ENCODE measurements around the gene ZDHHC17.
A peak's percentile ranks its signal among the peaks of the same experiment; 100 is the strongest.

ZDHHC17 gene

DNA sequence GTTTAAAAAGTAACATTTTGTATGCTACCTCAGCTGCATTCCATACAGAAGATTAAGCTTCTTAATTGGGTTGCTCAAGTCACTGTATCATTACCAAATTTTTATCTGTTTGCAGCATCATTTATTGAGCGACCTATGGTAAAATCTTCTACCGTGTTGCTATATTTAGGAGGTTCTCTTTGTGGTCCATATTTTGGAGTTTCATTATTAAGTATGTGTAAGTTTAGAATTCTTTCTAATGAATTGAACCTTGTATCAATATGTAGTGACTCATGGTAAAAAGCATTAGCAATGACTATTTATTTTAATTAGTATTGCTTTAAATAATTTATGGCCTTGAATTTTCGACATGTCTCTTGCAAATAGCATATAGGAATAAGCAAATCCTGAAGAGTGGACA, 72.7 kb downstream of the ZDHHC17 start:
- DNase-seq: no peak

DNA sequence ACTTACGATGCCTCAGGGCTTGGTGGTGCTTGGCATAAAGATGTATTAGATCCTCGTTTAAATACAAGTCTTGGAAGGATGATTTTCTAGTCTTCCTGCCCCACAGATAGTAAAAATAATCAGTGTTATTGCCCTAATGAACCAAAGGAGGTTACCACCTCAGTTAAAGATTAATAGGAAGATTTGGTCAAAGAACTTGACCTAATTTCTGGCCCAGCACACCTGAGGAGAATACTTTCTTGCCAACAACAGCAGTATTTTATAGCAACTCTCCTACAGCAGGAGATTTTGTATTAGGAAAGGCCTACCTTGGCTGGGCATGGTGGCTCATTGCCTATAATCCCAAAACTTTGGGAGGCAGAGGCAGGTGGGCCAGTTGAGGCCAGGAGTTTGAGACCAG, 83.3 kb downstream of the ZDHHC17 start:
- no peak for DNase-seq

DNA sequence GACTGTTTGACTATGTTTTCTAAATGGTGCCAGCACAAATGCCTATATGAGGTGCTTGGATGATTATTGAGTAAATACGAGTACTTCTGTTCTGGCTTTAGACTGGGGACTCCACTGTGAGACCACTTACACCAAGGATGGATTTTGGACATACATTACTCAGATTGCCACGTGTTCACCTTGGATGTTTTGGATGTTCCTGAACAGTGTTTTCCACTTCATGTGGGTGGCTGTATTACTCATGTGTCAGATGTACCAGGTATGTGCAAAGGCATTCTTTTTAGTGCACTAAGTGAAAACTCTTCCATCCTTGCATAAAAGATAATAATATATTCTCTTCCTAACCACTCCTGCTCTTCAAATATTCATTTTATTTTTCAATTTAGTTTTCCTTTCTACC, 84.2 kb downstream of the ZDHHC17 start:
- no peak for DNase-seq

DNA sequence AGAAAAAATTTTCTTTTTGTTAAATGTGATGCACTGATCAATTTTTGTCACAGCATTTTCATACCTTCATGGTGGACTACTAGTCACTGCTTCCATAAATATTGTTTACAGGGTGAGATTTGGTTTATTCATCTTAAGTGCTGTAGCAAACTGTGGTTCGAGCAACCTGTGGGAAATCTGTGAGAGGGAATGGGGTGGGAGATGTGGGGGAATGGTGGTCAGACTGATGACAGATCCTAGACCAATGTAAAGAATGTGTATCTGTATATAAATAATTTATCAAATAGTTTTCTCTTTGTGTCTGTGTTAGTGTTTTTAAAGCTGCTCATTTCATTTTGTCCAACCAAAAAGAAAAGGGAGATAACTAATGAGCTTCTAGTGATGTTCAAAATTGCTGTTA, 88.2 kb downstream of the ZDHHC17 start:
- DNase-seq: no peak

DNA sequence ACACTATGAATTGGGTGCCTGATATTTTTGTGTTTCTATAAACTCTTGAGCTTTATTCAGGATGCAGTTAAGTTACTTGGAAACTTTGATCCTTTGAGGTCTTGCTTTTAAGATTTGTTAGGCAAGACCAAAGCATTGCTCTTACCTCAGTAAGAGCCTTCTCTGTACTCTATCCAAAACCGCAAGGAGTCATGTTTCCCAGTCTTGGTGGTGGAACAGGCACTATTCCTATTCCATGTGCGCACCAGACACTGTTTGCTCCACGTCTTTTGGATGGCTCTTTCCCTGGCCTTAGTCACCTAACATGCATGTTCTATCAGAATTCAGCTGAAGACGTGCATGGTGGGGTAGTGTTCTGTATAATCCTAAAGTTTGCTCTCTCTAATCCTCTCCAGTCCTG, 91.4 kb downstream of the ZDHHC17 start:
- DNase-seq: no peak

- DNase-seq: no peak
Observed at GRCh38 chr12:76856018-76856644, 92.2 kb downstream of the ZDHHC17 start.

DNA sequence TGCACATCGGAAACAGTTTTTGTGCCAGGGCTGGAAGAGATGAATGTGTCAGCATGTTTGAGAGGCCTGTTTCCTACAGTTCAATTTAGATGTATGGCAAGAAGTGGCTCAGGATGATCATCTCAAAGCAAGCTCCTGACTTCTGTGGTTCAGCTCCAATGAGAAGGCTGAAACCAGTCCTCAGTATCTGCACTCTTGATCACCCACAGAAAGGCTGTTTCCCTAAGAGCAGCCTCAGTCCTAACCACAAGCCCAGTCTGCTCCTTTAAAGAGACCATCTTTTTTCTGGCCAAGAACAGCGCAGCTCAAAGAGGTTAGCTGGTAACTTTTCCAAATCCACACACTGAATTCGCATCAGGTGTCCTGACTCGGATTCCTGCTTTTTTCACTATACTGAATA, 95.7 kb downstream of the ZDHHC17 start:
- DNase-seq: no peak

DNA sequence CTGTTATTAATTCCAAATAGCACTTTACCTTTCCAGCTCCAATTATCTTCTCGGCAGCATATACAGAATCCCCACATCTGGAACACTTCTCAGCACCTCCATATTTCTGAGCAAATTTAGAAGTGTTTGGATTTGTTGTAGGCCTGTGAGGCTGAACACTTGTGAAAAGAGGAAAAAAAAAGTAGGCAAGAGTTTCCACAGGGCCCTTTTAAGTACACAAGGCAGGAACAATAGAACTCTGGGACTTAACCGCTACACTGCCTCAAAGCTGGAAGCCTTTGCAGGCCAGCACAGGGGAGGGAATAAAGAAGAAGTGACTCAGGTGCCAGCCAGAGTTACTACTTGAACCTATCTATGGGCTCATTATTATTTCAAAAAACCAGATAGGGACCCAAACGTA, 96.3 kb downstream of the ZDHHC17 start:
- no peak for DNase-seq

- DNase-seq: no peak
Observed at GRCh38 chr12:76863005-76863670, 99.2 kb downstream of the ZDHHC17 start.

DNA sequence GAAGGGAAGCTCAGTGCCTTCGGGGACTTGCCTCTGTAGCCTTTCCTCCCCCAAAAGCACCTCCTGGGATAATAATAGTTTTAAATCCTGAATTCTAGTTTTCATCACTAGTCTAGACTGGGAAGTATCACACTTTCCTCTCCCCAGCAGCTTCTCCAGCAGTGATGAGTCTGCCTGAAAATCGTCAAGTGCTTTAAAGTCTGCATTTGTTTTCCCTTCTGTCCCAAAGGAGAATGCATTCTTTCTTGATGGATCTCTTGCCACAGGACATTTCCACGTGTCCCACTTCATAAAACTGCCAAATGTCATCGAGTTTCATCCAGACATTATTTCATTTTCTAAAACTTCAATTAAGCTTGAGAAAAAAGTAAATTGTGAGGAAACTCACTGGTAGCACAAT, 99.9 kb downstream of the ZDHHC17 start:
- no peak for DNase-seq

- no peak for DNase-seq
Observed at GRCh38 chr12:76864791-76865400, 101.0 kb downstream of the ZDHHC17 start.

GRCh38 chr12:76866151-76866567, 102.2 kb downstream of the ZDHHC17 start:
- DNase-seq: no peak

DNA sequence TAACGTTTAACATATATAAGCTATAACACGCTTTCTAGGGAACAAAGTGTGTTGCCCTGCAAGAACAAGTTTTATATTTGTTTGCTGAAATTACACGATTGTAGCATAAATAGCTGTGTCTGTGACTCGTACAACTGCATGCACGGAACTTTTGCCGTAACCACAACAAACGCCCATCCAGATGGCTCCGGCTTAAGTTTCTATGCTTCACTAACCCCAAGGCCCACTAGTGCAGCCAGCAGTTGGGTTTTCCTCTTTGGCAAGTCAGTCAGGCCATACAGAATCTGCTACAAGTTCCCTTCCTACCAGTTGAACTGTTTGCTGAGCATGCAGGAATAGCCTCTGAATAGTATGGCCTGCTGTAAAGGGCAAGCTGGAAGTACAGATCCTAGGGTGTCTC, 102.8 kb downstream of the ZDHHC17 start:
- DNase-seq: peak; percentile 48

- no peak for DNase-seq
Observed at GRCh38 chr12:76871082-76871481, 107.2 kb downstream of the ZDHHC17 start.

DNA sequence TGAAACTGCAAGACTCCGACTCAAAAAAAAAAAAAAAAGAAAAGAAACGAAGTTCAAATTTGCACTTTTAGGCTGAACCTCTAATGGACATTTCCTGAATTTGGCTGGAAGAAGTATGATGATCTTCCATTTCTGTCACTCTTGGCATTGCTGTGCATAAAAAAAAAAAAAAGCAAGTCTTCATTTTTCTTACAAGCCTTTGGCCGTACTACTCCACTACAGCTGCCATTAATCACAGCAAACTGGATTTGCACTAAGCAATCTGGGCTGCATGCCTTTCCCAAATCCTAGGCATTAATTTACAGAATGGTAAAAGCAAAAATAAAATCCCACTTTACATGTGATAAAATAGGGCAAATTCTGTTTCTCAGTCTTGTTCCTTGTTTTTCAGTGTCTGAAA, 107.8 kb downstream of the ZDHHC17 start:
- DNase-seq: no peak

DNA sequence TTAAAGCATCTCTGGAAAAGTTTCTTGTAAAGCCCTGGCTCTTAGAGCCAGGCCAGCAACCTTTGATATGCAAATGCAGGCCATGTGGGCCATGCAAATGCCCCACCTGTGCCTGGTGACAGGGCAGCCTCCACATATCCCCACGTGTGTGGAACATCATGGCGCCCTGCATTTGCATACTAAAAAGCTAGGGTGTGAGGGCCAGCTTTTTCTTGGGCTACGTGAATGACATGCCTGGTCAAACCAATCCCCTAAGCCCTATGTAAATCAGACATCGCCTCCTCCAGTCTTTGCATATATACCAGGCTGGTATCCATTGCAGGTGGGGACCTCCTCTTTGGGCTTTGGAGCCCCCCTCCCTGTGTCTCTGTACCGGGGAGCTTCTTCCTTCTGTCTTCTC, 108.5 kb downstream of the ZDHHC17 start:
- no peak for DNase-seq

GRCh38 chr12:76874027-76874426, 110.1 kb downstream of the ZDHHC17 start:
- DNase-seq: no peak

DNA sequence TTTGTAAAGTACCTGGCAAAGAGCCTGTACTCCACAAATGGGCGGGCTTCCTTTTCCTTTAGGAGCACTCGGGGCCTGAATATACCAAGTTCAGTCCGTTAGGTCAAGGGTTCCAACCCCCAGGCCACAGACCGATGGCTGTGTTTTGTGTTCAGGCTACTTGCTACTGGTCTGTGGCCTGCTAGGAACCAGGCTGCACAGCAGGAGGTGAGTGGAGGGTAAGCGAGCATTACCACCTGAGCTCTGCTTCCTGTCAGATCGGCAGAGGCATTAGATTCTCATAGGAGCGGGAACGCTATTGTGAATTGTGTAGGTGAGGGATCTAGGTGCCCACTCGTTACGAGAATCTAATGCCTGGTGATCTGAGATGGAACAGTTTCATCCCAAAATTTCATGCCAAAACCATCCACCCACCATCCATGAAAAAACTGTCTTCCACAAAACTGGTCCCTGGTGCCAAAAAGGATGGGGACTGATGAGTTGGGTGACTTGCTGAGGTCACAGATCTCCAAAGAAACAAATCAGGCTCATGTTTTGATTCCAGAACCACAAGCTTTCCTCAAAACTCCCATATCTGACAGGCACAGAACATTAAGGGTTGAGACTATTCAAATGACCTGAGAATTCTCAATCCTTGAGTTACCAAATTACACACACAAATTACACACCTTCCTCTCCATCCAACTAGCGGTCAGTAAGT, 110.7 kb downstream of the ZDHHC17 start:
- no peak for DNase-seq

GRCh38 chr12:76876696-76877229, 112.8 kb downstream of the ZDHHC17 start:
- DNase-seq: no peak

GRCh38 chr12:76878099-76878898, 114.4 kb downstream of the ZDHHC17 start:
- DNase-seq: peak; percentile 82

DNA sequence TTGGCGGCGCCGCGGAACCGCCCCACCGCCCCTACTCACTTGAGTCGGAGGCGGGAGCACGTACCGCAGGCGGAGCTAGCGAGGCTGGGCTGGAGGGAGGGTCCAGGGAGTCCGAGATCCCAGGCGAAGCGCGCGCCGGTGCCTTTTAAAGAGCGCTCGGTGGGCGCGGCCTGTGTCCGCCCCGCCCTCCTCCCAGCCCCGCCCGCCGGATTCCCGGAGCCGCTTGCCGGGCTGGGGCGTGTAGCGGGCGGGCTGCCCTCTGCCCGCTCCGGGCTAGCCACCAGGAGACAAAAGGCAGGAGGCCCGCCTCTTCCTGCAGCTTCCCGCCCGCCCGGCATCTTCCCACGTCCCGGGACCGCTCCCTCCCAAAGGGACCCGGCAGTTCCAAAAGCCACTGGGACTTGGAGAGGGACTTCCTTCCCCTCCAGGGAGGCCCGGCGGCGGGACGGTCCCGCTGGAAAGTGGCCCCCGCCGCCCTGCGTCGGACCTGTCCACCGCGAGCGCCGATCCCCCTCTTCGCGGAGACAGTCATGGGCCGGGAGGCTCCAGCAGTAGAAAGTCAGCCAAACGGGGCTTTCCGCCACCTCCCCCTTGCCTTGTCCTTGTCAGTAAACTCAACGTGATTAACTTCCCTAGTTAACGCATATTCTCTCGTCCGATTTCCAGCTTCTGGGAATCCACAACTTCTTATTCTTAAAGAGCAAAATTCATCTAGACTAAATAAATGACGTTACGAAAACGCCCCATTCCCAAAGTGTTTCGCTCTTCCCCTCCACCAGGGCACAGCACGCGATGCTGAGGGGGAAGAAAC, 115.2 kb downstream of the ZDHHC17 start, which contains the start of gene CSRP2:
Gene CSRP2 (minus strand): TSS at position 121 of the 811 bp plus-strand sequence. CDS start 12,759 bp downstream, outside the sequence.
- DNase-seq: peak; percentile 97
